PFSK-1 (cell line): Measurements from ENCODE around the gene NFATC2IP.

Experiments used
- FOXP2 ChIP-seq: optimal IDR thresholded peaks from 2 replicates; pipeline ENCODE3; 2011; ENCODE audit warnings: borderline replicate concordance, control low read depth, inconsistent platforms; ENCODE audit not compliant: insufficient read depth; ENCODE audit errors: extremely low read length, extremely low read depth
- POLR2AphosphoS5 ChIP-seq: IDR thresholded peaks from 2 replicates; pipeline ENCODE4 v1.6.1; 2012; ENCODE audit warnings: low read depth, mild to moderate bottlenecking, control low read depth, low read length, moderate library complexity
- REST ChIP-seq, 2 experiments: IDR thresholded peaks; 2 replicates each; pipeline versions ENCODE4 v1.6.1 to v1.8.0; 2011 to 2012; ENCODE audit warnings: low read depth in 2 of 2, low read length in 2 of 2, control low read depth in 1 of 2, inconsistent platforms in 1 of 2, mild to moderate bottlenecking in 1 of 2, moderate library complexity in 1 of 2; ENCODE audit not compliant: insufficient read depth in 1 of 2
- SIN3A ChIP-seq: IDR thresholded peaks from 2 replicates; pipeline ENCODE4 v1.6.1; 2012; ENCODE audit warnings: mild to moderate bottlenecking, low read length, moderate library complexity, borderline replicate concordance; ENCODE audit not compliant: insufficient read depth
- TAF1 ChIP-seq: IDR thresholded peaks from 2 replicates; pipeline ENCODE4 v1.6.1; 2012; ENCODE audit warnings: low read length, control low read depth, borderline replicate concordance; ENCODE audit not compliant: insufficient read depth

GRCh38 chr16:28986492-28986891, 35.8 kb downstream of the NFATC2IP start:
- TF ChIP-seq POLR2AphosphoS5 (no peak), SIN3A (no peak), TAF1 (no peak), REST (IDR thresholded peaks at IDR 0.05; ENCODE audit: insufficient read depth in 1 of 2, low read depth in 2 of 2, low read length in 2 of 2) (no peak), FOXP2 (no peak)
